Lower leg skin (tissue), 3 donors: ENCODE results near the gene ABHD1.

Experiments used
- POLR2A ChIP-seq, 2 donors: fragments of 450-650 bp; IDR thresholded peaks; one replicate each; pipeline ENCODE4 v1.6.1; 2016 to 2017; ENCODE audit warnings: antibody characterized with exemption in 2 of 2, mild to moderate bottlenecking in 1 of 2, moderate library complexity in 1 of 2
- TF ChIP-seq, protein P1 (sequence below), 3 donors: fragments of 450-650 bp; IDR thresholded peaks; one replicate each; pipeline ENCODE4 v1.5.1; 2016; ENCODE audit warnings: antibody characterized with exemption in 3 of 3, mild to moderate bottlenecking in 3 of 3, moderate library complexity in 2 of 3

DNA sequence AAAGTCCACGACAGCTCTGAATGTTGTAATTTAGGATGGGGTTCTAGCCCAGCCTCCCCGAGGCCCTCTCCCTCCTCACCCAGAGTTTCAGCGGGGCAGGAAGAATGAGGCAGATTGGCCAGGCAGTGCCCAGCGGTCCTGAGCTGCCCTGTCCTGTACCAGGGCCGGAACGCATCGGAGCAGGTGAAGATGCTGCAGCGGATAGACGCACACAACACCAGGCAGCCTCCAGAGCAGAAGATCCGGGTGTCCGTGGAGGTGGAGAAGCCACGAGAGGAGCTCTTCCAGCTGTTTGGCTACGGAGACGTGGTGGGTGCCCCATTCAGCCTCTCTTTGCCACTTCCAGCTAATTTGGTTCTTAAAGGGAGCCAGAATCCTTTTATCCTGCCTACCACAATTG is 26.3 kb upstream of the ABHD1 start:
- TF ChIP-seq, protein P1, sequence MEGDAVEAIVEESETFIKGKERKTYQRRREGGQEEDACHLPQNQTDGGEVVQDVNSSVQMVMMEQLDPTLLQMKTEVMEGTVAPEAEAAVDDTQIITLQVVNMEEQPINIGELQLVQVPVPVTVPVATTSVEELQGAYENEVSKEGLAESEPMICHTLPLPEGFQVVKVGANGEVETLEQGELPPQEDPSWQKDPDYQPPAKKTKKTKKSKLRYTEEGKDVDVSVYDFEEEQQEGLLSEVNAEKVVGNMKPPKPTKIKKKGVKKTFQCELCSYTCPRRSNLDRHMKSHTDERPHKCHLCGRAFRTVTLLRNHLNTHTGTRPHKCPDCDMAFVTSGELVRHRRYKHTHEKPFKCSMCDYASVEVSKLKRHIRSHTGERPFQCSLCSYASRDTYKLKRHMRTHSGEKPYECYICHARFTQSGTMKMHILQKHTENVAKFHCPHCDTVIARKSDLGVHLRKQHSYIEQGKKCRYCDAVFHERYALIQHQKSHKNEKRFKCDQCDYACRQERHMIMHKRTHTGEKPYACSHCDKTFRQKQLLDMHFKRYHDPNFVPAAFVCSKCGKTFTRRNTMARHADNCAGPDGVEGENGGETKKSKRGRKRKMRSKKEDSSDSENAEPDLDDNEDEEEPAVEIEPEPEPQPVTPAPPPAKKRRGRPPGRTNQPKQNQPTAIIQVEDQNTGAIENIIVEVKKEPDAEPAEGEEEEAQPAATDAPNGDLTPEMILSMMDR (IDR thresholded peaks at IDR 0.05) = no peak
- no peak for TF ChIP-seq POLR2A (IDR thresholded peaks at IDR 0.05)
